NCI-H146 (cell line): ENCODE results near the gene LINC00305.

ENCODE experiments used
- DNase-seq: peaks from one replicate; lab custom pipeline; 2025; lab: John Stamatoyannopoulos, UW

LINC00305 gene

GRCh38 chr18:64031411-64031810 lies 117.5 kb downstream of the LINC00305 start:
- no peak for DNase-seq
